ENCODE data around the gene MSMP. TPM values are rescaled to one million over a fixed set of nuclear protein-coding genes. Genes with fewer than 3 reads are reported as not detected.

MSMP gene
- total and polyA plus RNA-seq, 2 donors (not counting 3 experiments of a cell fraction or from before 2014, with no cell fraction given): 18.8 to 29.0 TPM

- H3K4me1 ChIP-seq (ENCODE audit: control insufficient read depth, extremely low read depth, insufficient read depth, low read length): peaks cover 19% of the 10 kb centered on the region
- H3K27me3 ChIP-seq (ENCODE audit: control insufficient read depth in 2 of 2, insufficient read depth in 2 of 2, low read length in 2 of 2): no peaks in the 10 kb centered on the region
- DNase-seq (ENCODE audit: low read depth, low spot score) (no peak), FAIRE-seq (no peak)
- H2AFZ ChIP-seq (ENCODE audit: low read depth, low read length): no peak overlapping the region
- ChIA-PET POLR2A (no interaction called here), CTCF (interaction anchor here (1.0 to 2.9 kb wide), 3 partner anchors 10 to 109 kb away, joined by 3 to 21 read pairs (median 5); partner anchors contain the start of gene SPAAR)
- no peak overlapping the region for H3K4me3 ChIP-seq (replicated peaks in 1 of 3; ENCODE audit: insufficient read depth in 1 of 3, low read depth in 1 of 3, low read length in 3 of 3)
- no TSS peak for BruUV-seq (replicated peaks)
- intact Hi-C loops (cut with micrococcal nuclease): no loop called here
- no peaks in the 10 kb centered on the region for H3K36me3 ChIP-seq (ENCODE audit: control insufficient read depth in 2 of 2, extremely low read depth in 1 of 2, insufficient read depth in 2 of 2, low read length in 2 of 2)
- no peak overlapping the region for H3K27ac ChIP-seq (ENCODE audit: insufficient read depth, low read depth, low read length)
- no peaks in the 10 kb centered on the region for H4K20me1 ChIP-seq (replicated peaks; ENCODE audit: control insufficient read depth, extremely low read depth, insufficient read depth, low read length)
- H3K9me1 ChIP-seq (replicated peaks; ENCODE audit: control insufficient read depth, extremely low read depth, insufficient read depth, low read length): no peaks in the 10 kb centered on the region
- no peaks in the 10 kb centered on the region for H3K79me2 ChIP-seq (ENCODE audit: control insufficient read depth, insufficient read depth, low read length)
- no peaks in the 10 kb centered on the region for H3K9me3 ChIP-seq (replicated peaks; ENCODE audit: control insufficient read depth, insufficient read depth, low read length)
- no peak for TF ChIP-seq MYC (IDR thresholded peaks at IDR 0.05; ENCODE audit: low read depth, low read length)
- TF ChIP-seq, protein P1, sequence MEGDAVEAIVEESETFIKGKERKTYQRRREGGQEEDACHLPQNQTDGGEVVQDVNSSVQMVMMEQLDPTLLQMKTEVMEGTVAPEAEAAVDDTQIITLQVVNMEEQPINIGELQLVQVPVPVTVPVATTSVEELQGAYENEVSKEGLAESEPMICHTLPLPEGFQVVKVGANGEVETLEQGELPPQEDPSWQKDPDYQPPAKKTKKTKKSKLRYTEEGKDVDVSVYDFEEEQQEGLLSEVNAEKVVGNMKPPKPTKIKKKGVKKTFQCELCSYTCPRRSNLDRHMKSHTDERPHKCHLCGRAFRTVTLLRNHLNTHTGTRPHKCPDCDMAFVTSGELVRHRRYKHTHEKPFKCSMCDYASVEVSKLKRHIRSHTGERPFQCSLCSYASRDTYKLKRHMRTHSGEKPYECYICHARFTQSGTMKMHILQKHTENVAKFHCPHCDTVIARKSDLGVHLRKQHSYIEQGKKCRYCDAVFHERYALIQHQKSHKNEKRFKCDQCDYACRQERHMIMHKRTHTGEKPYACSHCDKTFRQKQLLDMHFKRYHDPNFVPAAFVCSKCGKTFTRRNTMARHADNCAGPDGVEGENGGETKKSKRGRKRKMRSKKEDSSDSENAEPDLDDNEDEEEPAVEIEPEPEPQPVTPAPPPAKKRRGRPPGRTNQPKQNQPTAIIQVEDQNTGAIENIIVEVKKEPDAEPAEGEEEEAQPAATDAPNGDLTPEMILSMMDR (IDR thresholded peaks at IDR 0.05; ENCODE audit: extremely low read depth in 1 of 2, insufficient read depth in 1 of 2, low read depth in 1 of 2, low read length in 2 of 2): no peak
- no peak for TF ChIP-seq POLR2A (IDR thresholded peaks at IDR 0.05; ENCODE audit: low read depth, low read length)
- TF ChIP-seq POLR2AphosphoS5 (IDR thresholded peaks at IDR 0.05; ENCODE audit: insufficient read depth, low read depth, low read length): no peak
- no peak for TF ChIP-seq EZH2 (IDR thresholded peaks at IDR 0.05; ENCODE audit: borderline replicate concordance, low read depth, low read length, severe bottlenecking)
- TF ChIP-seq JUN (IDR thresholded peaks at IDR 0.05; ENCODE audit: borderline replicate concordance, insufficient read depth, insufficient read length, low read depth): no peak
- TF ChIP-seq MAX (IDR thresholded peaks at IDR 0.05; ENCODE audit: insufficient read depth, insufficient read length): no peak
- TF ChIP-seq GATA2 (IDR thresholded peaks at IDR 0.05; ENCODE audit: insufficient read depth, insufficient read length, low read depth, low read length): no peak
- TF ChIP-seq FOS (IDR thresholded peaks at IDR 0.05; ENCODE audit: borderline replicate concordance, insufficient read depth, low read length): no peak
- H3K4me2 ChIP-seq (ENCODE audit: insufficient read depth, low read length): no peak overlapping the region
- dilution Hi-C loops (cut with MboI; ENCODE audit: extremely low pct_ligation_motif_present, low sequenced_read_pairs): no loop called here
- H3K9ac ChIP-seq (replicated peaks; ENCODE audit: extremely low read depth, insufficient read depth, low read length): no peak overlapping the region
These were observed 46.5 kb upstream of the MSMP start for GRCh38 chr9:35800530-35800929.
